Measurements from ENCODE around the gene SMYD3. TPM values are rescaled to one million over a fixed set of nuclear protein-coding genes. Genes with fewer than 3 reads are reported as not detected.

The SMYD3 gene
- total and polyA plus RNA-seq, 2 donors (not counting 3 experiments of a cell fraction or from before 2014, with no cell fraction given), result 16.0 to 32.1 TPM

DNA sequence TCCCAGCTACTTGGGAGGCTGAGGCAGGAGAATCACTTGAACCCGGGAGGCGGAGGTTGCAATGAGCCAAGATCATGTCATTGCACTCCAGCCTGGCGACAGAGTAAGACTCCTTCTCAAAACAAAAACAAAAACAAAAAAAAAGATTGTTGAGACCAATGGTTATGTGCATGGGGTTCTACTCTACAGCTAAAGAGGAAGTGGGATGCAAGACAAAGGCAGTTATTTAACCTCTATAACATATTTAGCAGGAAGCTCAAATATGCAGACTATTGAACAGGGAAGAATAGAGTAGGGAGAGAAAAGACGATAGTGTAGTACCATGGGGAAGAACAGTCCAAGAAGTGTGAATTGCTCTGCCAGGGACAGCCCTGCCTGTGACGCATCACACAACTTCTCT lies 227.7 kb downstream of the SMYD3 start:
- dilution Hi-C loops (cut with MboI; ENCODE audit: extremely low pct_ligation_motif_present, low sequenced_read_pairs) (no loop called here), intact Hi-C loops (cut with micrococcal nuclease) (no loop called here)
- H3K27ac ChIP-seq (ENCODE audit: insufficient read depth, low read depth, low read length), result no peak overlapping the region
- no peak overlapping the region for H3K4me2 ChIP-seq (ENCODE audit: insufficient read depth, low read length)
- H3K9me3 ChIP-seq (replicated peaks; ENCODE audit: control insufficient read depth, insufficient read depth, low read length), result no peaks in the 10 kb centered on the region
- H3K9ac ChIP-seq (replicated peaks; ENCODE audit: extremely low read depth, insufficient read depth, low read length), result no peak overlapping the region
- FAIRE-seq, result no peak
- BruUV-seq (replicated peaks), result no TSS peak
- H4K20me1 ChIP-seq (replicated peaks; ENCODE audit: control insufficient read depth, extremely low read depth, insufficient read depth, low read length), result no peaks in the 10 kb centered on the region
- H3K79me2 ChIP-seq (ENCODE audit: control insufficient read depth, insufficient read depth, low read length), result no peaks in the 10 kb centered on the region
- ChIA-PET CTCF (interaction anchor here (1.6 to 4.2 kb wide), 3 partner anchors 265 to 1126 kb away, joined by 7 to 33 read pairs (median 23); no protein-coding TSS in a partner anchor), POLR2A (no interaction called here)
- H3K36me3 ChIP-seq (ENCODE audit: control insufficient read depth in 2 of 2, extremely low read depth in 1 of 2, insufficient read depth in 2 of 2, low read length in 2 of 2), result no peaks in the 10 kb centered on the region
- DNase-seq (ENCODE audit: low read depth, low spot score), result no peak
- H2AFZ ChIP-seq (ENCODE audit: low read depth, low read length), result no peak overlapping the region
- no peaks in the 10 kb centered on the region for H3K27me3 ChIP-seq (ENCODE audit: control insufficient read depth in 2 of 2, insufficient read depth in 2 of 2, low read length in 2 of 2)
- H3K4me3 ChIP-seq (replicated peaks in 1 of 3; ENCODE audit: insufficient read depth in 1 of 3, low read depth in 1 of 3, low read length in 3 of 3), result no peak overlapping the region
- H3K9me1 ChIP-seq (replicated peaks; ENCODE audit: control insufficient read depth, extremely low read depth, insufficient read depth, low read length), result no peaks in the 10 kb centered on the region
- no peaks in the 10 kb centered on the region for H3K4me1 ChIP-seq (ENCODE audit: control insufficient read depth, extremely low read depth, insufficient read depth, low read length)
- TF ChIP-seq GATA2 (IDR thresholded peaks at IDR 0.05; ENCODE audit: insufficient read depth, insufficient read length, low read depth, low read length) (no peak), POLR2A (IDR thresholded peaks at IDR 0.05; ENCODE audit: low read depth, low read length) (no peak), CTCF (IDR thresholded peaks at IDR 0.05; ENCODE audit: extremely low read depth in 1 of 2, insufficient read depth in 1 of 2, low read depth in 1 of 2, low read length in 2 of 2) (no peak), EZH2 (IDR thresholded peaks at IDR 0.05; ENCODE audit: borderline replicate concordance, low read depth, low read length, severe bottlenecking) (no peak), POLR2AphosphoS5 (IDR thresholded peaks at IDR 0.05; ENCODE audit: insufficient read depth, low read depth, low read length) (no peak), JUN (IDR thresholded peaks at IDR 0.05; ENCODE audit: borderline replicate concordance, insufficient read depth, insufficient read length, low read depth) (no peak), FOS (IDR thresholded peaks at IDR 0.05; ENCODE audit: borderline replicate concordance, insufficient read depth, low read length) (no peak), MYC (IDR thresholded peaks at IDR 0.05; ENCODE audit: low read depth, low read length) (no peak)
- TF ChIP-seq, protein P1, sequence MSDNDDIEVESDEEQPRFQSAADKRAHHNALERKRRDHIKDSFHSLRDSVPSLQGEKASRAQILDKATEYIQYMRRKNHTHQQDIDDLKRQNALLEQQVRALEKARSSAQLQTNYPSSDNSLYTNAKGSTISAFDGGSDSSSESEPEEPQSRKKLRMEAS (IDR thresholded peaks at IDR 0.05; ENCODE audit: insufficient read depth, insufficient read length), result no peak
